Medulla oblongata (tissue), 1 donor: ENCODE data around the gene PRKAR2A.
A peak's percentile ranks its signal among the peaks of the same experiment; 100 is the strongest.

Experiments
- DNase-seq: peaks from one replicate; pipeline ENCODE4 v3.0.0-alpha.2; 2015; ENCODE audit errors: extremely low spot score

Gene PRKAR2A

GRCh38 chr3:48847504-48848423, at the start of gene PRKAR2A:
Gene PRKAR2A (minus strand): TSS chr3:48847874. CDS start chr3:48847596, 278 bp downstream.
- DNase-seq: peak; percentile 94

- no peak for DNase-seq
Observed at GRCh38 chr3:48896936-48897335, 49.3 kb upstream of the PRKAR2A start.

- DNase-seq: no peak
Observed at GRCh38 chr3:48894516-48894915, 46.8 kb upstream of the PRKAR2A start.

GRCh38 chr3:48891606-48892005, 43.9 kb upstream of the PRKAR2A start:
- DNase-seq: no peak

GRCh38 chr3:48885753-48886152, 38.1 kb upstream of the PRKAR2A start:
- no peak for DNase-seq

- no peak for DNase-seq
Observed at GRCh38 chr3:48881652-48882114, 34.0 kb upstream of the PRKAR2A start.

GRCh38 chr3:48881006-48881405, 33.3 kb upstream of the PRKAR2A start:
- no peak for DNase-seq

- DNase-seq: no peak
Observed at GRCh38 chr3:48879994-48880377, 32.3 kb upstream of the PRKAR2A start.

- no peak for DNase-seq
Observed at GRCh38 chr3:48879307-48879993, 31.8 kb upstream of the PRKAR2A start.

- DNase-seq: no peak
Observed at GRCh38 chr3:48877671-48878070, 30.0 kb upstream of the PRKAR2A start.

- DNase-seq: no peak
Observed at GRCh38 chr3:48863122-48863521, 15.4 kb upstream of the PRKAR2A start.

- DNase-seq: peak; percentile 44
Observed at GRCh38 chr3:48859206-48859605, 11.5 kb upstream of the PRKAR2A start.

GRCh38 chr3:48858709-48859108, 11.0 kb upstream of the PRKAR2A start:
- no peak for DNase-seq

GRCh38 chr3:48857641-48858040, 10.0 kb upstream of the PRKAR2A start:
- no peak for DNase-seq

- peak; percentile 62 for DNase-seq
Observed at GRCh38 chr3:48856469-48856868, 8.8 kb upstream of the PRKAR2A start.

- DNase-seq: no peak
Observed at GRCh38 chr3:48855681-48856447, 8.2 kb upstream of the PRKAR2A start.

- no peak for DNase-seq
Observed at GRCh38 chr3:48852151-48852550, 4.5 kb upstream of the PRKAR2A start.

- peak; percentile 68 for DNase-seq
Observed at GRCh38 chr3:48851407-48851806, 3.7 kb upstream of the PRKAR2A start.

GRCh38 chr3:48848816-48849515, 1.3 kb upstream of the PRKAR2A start:
- no peak for DNase-seq

- DNase-seq: peak; percentile 59
Observed at GRCh38 chr3:48847053-48847503, 596 bp downstream of the PRKAR2A start.

GRCh38 chr3:48845170-48845569, 2.5 kb downstream of the PRKAR2A start:
- DNase-seq: no peak
